Right ventricle myocardium inferior (tissue), 1 donor: ENCODE measurements around the gene RTN4RL1. TPM values are rescaled to one million over a fixed set of nuclear protein-coding genes. Genes with fewer than 3 reads are reported as not detected.
"Not testable (repeated sequence)": the region's sequence is repeated elsewhere in the genome, so short reads cannot be mapped to it uniquely, and the experiment has no call there.

Experiments
- ATAC-seq: fragments of 200-7000 bp; cut with Tn5 transposase; one replicate; pipeline ENCODE4 v1.9.1; 2020; ENCODE audit warnings: mild to moderate bottlenecking, moderate library complexity
- DNase-seq: peaks from one replicate; pipeline ENCODE4 v3.0.0; 2021; ENCODE audit errors: missing footprints
- intact Hi-C: fragments of 100-400 bp; cut with DNase I; formaldehyde crosslinking; loops from one replicate; pipeline ENCODE4 v1.11.0; 2022
- total RNA-seq: library from RNA; stranded (reverse); fragmentation: NEBNext Ultra II Directional; extraction: Animal tissue kit (Norgen Biotek cat#: 25700); gene quantifications from one replicate; pipeline ENCODE4 v1.2.1, GENCODE V29; 2021
- donor health status: DM: no; HTN: yes; CAD: no; lungs with severe emphysema.

The RTN4RL1 gene
- total RNA-seq, 1 donor from 2014 or later, result 3.2 TPM

DNA sequence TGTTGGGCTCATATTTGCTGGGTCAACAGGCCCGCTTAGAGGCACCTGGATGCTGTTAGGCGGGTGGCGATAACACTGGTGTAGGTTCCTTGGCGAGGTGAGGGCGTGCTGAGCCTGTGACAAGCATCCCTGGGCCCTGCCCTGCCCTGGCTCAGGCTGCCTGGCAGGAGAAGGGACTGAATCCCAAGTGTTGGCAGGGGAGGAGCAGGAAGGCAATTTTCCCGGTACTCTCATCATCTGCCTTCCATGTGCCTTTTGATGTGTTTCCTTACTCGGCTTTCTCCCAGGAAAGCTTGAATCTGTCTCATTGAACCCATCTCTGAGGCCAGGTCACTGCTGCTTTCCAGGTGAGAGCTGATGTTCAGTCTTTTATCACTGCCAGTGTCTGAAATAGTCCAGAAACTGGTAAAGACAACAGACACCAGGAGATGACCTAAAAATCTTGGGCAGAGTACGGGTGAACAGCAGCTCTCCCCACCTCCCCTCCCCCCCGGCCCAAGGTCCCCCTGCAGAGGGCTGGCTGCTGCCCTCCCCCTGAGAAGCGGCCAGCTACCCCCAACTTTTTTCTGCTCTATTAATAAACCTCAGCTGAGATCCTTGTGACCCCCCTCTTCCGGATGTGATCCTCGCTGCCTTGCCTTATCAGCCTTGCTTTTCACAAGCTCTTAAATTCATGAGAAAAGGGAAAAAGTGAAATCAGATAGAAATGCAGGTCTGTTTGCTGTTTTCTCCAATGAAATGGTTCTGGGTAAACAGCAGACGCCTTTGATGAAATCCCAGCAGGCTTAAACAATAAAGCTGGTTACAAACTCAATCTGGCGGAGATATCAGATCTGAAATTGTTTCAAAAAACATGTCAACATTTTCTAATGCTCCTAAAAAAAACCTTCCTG, 29.0 kb downstream of the RTN4RL1 start:
- no peak for ATAC-seq
- DNase-seq, result peak; percentile 64
- intact Hi-C loops, result loop anchor here (5.0 kb wide), 1 partner anchor 74 kb away; no protein-coding TSS in a partner anchor

DNA sequence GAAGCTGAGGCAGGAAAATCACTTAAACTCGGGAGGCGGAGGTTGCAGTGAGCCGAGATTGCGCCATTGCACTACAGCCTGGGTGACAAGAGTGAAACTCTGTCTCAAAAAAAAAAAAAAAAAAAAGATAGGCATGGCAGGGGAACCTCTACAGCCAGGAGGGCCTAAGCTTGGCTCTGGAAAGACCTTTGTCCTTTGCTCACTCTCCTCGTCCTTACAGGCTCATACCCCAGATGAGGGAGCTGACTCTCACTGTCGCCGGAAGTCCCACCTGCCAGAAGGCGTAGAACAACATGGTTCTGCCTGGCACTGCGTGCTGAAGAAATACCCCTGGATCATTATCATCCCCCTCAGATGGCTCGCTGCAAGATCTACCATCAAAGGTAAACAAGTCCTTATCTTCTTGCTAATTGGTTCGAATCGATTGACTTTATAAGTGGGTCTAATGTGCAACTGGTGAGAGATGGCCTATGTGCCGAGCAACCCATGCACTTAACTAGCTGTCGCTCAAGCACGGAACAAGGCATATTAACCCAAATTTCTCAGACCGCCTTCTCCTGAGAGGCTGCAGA, 29.7 kb downstream of the RTN4RL1 start:
- peak; percentile 53 for DNase-seq
- no peak for ATAC-seq
- intact Hi-C loops, result loop anchor here (5.0 kb wide), 1 partner anchor 73 kb away; no protein-coding TSS in a partner anchor

DNA sequence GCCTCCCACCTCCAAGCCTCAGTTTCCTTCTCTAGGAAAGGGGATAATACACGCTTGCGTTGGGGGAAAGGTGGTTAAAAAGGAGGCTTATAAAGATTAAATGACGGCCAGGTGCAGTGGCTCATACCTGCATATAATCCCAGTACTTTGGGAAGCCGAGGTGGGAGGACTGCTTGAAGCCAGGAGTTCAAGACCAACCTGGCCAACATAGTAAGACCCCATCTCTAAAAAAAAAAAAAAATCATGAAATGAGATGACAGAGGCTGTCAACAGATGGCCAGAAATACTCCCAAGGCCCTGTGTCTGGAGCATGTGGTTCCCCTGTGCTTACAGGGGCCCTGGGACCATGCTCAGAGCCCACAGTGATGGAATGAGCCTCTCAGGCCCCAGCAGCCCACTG, 30.4 kb downstream of the RTN4RL1 start:
- no peak for ATAC-seq
- DNase-seq, result no peak
- intact Hi-C loops, result loop anchor here (5.0 kb wide), 1 partner anchor 72 kb away; no protein-coding TSS in a partner anchor

DNA sequence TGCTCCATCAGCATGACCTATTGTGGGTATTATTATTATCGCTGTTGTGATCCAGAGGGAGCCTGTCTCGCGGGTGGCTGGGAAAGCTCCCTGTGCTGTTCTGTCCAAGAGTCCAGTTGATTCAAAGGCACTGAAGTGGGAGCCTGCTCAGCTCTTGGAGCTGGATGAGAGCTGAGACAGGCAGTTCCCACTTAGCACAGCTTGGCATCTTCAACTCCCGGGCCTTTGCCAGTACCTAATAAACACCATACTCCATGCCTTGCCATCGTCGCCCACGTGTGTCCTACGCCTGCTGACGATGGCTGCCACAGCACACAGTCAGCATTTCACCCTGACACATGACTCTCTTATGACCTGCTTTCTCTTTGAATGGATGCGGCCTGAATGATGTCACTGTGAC, 32.6 kb downstream of the RTN4RL1 start:
- ATAC-seq (peak; percentile 87), DNase-seq (no peak)
- intact Hi-C loops, result no loop called here

DNA sequence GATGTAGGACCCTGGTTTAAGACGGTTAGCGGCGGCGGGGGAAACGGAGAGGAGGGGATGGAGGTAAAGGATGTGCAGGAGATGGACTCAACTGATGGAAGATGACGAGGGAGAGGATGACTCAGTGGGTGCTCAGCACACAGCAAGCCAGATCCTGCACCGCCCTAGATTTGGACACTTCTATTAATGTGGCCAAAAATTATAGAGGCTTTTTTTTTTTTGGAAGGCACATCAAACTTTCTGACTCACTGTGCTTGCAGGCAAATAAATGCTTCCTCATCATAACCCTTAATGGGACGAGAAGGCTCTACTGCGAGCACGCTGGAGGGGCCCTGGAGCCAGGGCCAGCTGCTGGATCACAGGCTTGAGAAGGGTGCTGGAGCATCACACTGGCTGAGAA, 36.0 kb downstream of the RTN4RL1 start:
- intact Hi-C loops, result no loop called here
- DNase-seq, result no peak
- peak; percentile 23 for ATAC-seq

DNA sequence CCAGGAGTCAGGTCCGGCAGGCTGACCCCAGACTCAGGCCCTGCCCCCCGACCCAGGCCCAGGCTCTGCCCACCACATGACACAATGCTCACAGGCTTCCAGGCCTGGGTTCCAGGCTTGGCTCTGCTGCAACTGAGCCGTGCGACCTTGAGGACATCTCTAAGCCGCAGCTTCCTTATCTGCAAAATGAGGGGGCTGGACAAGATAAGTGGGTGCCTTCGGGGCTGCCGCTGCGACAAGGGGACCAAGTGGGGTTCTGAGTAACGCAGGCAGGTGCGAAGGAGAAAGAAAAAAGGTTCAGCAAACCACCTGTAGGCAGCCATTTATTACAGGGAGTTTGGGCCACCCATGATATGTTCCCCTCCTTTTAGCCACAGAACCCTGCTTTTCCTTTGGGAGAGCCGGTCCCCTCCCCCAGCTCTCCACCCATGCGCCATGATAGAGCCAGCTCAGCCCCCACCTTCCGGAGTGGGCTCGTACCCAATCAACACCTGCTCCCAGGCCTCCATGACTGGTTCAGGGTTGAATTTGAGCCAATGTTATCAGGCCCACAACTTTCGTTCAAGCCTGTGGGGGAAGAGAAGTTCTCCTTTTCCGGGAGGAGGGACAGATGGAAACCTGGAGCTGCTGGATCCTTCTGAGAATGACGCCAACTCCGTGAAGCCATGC, 38.2 kb downstream of the RTN4RL1 start:
- ATAC-seq, result no peak
- intact Hi-C loops, result no loop called here
- DNase-seq, result no peak

DNA sequence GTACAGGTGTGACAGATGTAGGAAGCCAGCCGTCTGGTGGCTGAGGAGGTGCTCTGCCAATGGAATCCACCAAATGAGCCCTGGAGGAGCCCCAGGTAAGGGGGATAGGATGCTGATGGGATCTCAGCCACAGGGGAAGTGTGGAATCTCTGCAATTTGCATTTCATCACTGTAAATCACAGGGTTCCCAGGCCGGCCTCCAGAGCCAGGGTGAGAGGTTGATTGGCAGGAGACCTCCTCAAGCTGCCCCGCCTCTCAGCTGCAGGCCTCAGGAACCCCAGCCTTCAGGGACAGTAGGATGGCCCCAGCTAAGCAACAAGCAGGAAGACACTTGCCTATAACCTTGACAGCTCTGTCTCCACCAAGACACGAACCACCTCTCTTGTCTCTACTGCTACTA, 39.4 kb downstream of the RTN4RL1 start:
- intact Hi-C loops, result no loop called here
- no peak for DNase-seq
- ATAC-seq, result no peak

DNA sequence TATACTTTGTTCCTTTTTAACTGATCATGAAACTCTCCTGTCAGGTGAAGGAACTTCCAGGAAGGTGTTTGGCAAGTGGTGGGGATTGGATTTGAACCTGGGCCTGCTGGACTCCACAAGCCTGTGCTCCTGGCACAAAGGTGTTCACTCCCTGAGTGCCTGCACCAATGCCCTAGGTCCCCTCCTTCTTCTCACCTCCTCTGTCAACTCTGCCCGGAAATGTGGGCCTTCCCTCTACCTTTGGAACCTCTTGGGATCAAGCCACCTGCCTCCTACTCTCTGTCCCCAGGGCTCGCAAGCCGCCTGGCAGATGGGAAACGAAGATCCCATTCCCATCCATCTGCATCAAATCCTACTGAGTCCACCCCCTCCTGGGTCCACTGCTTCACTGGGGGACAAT, 40.0 kb downstream of the RTN4RL1 start:
- ATAC-seq, result no peak
- intact Hi-C loops, result no loop called here
- DNase-seq, result no peak

DNA sequence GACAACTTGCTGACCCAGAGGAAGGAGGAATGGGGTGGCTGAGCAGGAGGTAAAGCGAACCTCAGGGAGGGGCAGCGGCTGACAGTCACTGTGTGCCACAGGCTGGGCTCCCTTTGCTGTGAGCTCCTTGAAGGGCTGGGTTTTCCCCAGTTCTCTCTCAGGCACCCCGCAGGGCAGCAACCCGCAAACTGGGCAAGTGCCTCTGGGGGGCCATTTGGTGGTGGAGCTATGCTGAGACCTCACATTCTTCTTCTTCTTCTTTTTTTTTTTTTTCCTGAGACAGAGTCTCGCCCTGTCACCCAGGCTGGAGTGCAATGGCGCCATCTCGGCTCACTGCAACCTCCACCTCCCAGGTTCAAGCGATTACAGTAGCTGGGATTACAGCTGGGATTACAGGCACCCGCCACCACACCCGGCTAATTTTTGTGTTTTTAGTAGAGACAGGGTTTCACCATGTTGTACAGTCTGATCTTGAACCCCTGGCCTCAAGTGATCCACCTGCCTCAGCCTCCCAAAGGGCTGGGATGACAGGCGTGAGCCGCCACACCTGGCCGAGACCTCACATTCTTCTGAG, 42.3 kb downstream of the RTN4RL1 start:
- intact Hi-C loops, DNase-seq, ATAC-seq: not testable (repeated sequence)

DNA sequence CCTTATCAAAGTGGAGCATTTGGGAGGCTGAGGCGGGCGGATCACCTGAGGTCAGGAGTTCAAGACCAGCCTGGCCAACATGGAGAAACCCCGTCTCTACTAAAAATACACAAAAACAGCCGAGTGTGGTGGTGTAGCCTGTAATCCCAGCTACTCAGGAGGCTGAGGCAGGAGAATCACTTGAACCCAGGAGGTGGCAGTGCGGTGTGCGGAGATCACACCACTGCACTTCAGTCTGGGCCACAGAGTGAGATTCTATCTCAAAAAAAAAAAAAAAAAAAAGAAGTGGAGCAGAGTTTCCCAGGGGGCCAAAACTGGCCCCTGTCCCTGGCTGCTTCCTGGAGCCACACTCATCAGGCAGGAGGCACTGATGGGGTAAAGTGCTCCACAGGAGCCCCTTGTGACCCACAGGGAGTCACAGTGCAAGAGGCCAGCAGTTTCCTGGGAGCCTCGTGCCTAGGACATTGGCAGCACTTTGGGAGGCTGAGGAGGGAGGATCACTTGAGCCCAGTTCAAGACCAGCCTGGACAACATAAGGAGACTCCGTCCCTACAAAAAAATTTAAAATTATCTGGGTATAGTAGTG, 44.4 kb downstream of the RTN4RL1 start:
- DNase-seq (no peak), ATAC-seq (no peak)
- intact Hi-C loops, result no loop called here

DNA sequence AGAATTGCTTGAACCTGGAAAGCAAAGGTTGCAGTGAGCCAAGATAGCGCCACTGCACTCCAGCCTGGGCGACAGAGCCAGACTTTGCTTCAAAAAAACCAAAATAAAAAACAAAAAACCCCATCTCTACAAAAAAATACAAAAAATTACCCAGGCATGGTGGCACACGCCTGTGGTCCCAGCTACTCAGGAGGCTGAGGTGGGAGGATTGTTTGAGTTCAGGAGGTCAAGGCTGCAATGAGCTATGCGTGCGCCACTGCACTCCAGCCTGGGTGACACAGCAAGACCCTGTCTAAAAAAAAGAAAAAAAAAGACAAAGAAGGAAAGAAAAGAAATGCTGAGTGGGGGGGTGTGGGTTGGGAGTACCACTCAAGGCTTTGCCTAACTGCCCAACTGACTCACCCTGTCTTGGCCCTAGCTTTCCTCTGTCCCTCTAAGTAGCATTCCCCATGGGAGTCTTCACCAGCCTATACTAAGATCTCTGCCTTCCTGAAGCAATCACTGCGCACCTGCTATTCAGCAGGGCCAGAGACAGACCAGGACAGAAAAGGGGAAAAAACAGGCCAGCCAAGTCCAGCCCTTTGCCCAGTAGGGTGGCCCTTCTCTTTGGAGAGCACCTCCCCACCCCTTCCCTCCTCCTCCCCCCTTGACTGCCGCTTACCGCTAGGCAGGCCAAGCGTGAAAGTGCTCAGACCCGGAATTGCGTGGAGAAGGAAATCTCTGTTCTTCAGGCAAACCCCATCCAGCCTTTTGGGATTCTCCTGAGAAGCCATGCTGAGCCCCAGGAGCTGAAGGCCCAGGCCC, 45.8 kb downstream of the RTN4RL1 start:
- intact Hi-C loops, result no loop called here
- ATAC-seq (no peak), DNase-seq (no peak)

DNA sequence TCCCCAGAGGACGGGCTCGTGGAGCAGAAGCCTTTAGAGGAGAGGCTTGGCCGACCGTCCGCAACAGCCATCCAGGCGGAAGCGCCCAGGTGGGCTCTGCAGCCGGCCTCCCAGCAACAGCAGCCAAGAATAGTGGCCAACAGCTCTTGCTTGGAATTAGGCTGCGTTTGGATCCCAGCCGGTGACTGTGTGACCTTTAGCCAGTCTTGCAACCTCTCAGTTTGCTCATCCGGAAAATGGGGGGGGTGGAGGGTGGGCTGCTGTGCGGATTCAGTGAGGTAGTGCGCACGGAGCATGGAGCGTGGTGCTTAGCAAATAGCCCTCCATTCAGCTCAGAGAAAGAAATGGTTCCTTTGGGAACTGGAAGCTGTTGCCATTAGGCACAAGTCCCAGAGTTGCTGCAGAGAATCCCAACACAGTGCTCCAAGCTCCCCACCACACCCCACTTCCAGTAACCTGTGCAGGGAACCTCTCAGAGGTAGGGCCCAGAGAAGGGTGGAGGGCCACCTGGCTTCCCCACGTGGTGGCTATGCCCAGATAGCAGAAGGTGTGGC, 46.7 kb downstream of the RTN4RL1 start:
- no peak for DNase-seq
- ATAC-seq, result no peak
- intact Hi-C loops, result no loop called here

DNA sequence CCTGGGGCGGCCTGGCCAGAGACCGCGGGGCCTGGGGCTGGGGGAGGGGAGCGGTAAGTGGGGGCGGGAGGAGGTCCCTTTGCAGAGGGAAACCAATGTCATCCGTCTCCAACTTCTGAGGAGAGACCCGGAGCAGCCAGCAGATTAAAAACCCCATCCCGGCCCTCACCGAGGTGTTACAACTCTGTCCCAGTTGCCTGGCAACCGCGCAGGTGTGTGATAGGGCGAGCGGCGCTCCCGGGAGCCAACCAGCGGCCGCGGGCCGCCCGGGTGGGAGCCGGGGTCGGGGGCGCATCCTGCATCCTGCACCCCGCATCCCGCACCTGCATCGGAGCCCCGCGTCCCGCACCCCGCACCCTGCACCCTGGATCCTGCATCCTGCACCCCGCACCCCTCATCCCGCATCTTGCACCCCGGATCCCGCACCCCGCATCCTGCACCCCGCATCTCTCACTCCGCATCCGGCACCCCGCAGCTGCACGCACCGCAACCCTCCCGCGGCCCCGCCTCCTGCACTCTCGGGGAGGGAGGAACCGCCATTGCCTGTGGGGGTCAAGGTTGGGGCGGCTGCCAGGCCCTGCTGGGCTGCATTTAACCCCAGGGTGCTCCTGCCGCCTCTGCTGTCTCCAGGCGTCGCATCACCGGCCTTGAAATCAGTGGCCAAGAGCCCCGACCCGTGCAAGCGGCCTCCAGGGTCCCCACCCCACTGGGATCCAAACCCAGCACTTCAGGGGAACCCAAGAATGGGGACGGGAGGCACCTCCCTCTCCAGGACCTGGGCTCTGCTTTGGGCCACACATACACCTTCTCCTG, 47.3 kb downstream of the RTN4RL1 start:
- intact Hi-C loops, result no loop called here
- no peak for ATAC-seq
- no peak for DNase-seq

DNA sequence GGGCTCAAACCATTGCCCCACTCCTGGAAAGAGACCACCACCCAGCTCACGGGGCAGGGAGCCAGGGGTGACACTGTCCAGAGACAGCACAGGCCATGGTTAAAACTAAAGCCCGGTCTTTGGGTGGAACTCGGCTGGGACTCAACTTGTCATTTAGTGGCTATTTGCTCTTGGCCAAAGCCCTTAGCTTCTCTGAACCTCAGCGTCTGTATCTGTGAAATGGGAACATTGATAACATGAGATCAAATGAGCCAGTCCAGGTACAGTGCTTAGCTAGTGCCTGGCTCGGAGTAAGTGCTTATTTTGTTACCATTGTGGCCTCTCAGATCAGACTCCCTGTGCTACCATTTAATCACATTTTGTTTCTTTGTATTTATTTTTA, 48.5 kb downstream of the RTN4RL1 start:
- no peak for DNase-seq
- intact Hi-C loops, result no loop called here
- ATAC-seq, result no peak

DNA sequence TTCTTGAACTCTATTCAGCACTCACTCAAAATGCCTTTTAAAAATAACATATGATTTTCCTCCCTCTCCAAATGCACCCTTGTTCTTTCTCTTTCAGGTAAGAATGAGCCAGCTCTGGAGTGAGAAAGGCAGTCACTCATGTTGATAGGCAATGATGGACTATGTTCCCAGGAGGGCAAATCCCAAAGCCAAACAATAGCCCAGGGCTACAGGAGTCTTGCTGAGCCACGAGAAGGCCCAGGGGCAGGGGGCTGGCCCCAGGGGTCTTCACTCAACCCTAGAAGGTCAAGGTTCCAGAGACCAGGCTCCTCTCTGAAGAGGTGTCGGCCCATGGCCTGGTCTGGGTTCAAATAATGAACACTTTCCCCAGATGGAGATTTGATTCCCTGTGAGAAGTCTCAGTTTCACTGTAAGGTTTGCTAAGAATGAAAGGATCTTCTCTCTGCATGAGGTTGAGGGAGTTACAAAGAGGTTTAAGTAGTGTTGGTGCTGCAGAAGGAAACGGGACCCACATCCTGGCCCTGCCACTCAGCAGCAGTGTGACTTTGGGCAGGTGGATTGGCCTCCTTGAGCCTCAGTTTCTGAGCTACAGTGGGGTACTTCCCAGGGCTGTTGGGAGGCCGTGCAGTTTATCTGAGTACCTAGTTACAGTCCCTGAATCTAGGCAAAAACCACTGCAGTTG, 49.0 kb downstream of the RTN4RL1 start:
- DNase-seq (no peak), ATAC-seq (no peak)
- intact Hi-C loops, result no loop called here

DNA sequence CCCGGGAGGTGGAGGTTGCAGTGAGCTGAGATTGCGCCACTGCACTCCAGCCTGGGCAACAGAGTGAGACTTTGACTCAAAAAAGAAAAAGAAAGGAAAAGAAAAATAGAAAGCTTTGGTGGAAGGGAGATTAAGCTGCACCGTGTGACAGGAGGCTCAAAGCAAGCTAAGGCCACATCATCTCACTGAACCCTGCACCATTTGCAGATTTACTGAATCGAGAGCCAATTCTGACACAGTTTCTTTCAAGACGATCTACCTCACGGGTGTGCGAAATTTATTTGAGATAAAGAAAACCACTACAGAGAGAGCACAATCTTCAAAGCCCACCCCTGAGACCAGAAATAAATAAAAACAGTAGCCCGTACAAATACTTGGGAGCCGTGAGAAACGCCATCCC, 49.6 kb downstream of the RTN4RL1 start:
- DNase-seq, result no peak
- no peak for ATAC-seq
- intact Hi-C loops, result no loop called here
